ENCODE results near the gene CDH26. TPM values are rescaled to one million over a fixed set of nuclear protein-coding genes. Genes with fewer than 3 reads are reported as not detected.

Gene CDH26
- total RNA-seq, 1 experiment from 2014 or later: 1.1 TPM

GRCh38 chr20:60000271-60001042 lies 42.2 kb downstream of the CDH26 start:
- intact Hi-C loops (cut with micrococcal nuclease; ENCODE audit: unreplicated experiment): no loop called here
- Mint-ChIP-seq H3K36me3 (ENCODE audit: insufficient read depth, unreplicated experiment) (no peaks in the 10 kb centered on the region), H3K27ac (ENCODE audit: unreplicated experiment) (no peak overlapping the region), H3K9me3 (ENCODE audit: low read depth, unreplicated experiment) (no peaks in the 10 kb centered on the region), H3K4me3 (ENCODE audit: low read depth, unreplicated experiment) (no peak overlapping the region), H3K27me3 (ENCODE audit: unreplicated experiment) (no peaks in the 10 kb centered on the region), H3K4me1 (ENCODE audit: low read depth, unreplicated experiment) (peaks cover 13% of the 10 kb centered on the region)
- CTCF ChIA-PET: no interaction called here
- TF ChIP-seq CTCF (IDR thresholded peaks at IDR 0.05; ENCODE audit: unreplicated experiment): no peak
- DNase-seq: no peak
- BruUV-seq (replicated peaks): no TSS peak

GRCh38 chr20:60001108-60001507 lies 42.9 kb downstream of the CDH26 start:
- intact Hi-C loops (cut with micrococcal nuclease; ENCODE audit: unreplicated experiment): no loop called here
- Mint-ChIP-seq H3K36me3 (ENCODE audit: insufficient read depth, unreplicated experiment) (no peaks in the 10 kb centered on the region), H3K4me3 (ENCODE audit: low read depth, unreplicated experiment) (no peak overlapping the region), H3K27me3 (ENCODE audit: unreplicated experiment) (no peaks in the 10 kb centered on the region), H3K27ac (ENCODE audit: unreplicated experiment) (no peak overlapping the region), H3K4me1 (ENCODE audit: low read depth, unreplicated experiment) (peaks cover 6% of the 10 kb centered on the region), H3K9me3 (ENCODE audit: low read depth, unreplicated experiment) (no peaks in the 10 kb centered on the region)
- no TSS peak for BruUV-seq (replicated peaks)
- DNase-seq: no peak
- no peak for TF ChIP-seq CTCF (IDR thresholded peaks at IDR 0.05; ENCODE audit: unreplicated experiment)
- CTCF ChIA-PET: no interaction called here

GRCh38 chr20:60003776-60004175 lies 45.6 kb downstream of the CDH26 start:
- H3K36me3 Mint-ChIP-seq (ENCODE audit: insufficient read depth, unreplicated experiment): no peaks in the 10 kb centered on the region
- no peak for TF ChIP-seq CTCF (IDR thresholded peaks at IDR 0.05; ENCODE audit: unreplicated experiment)
- CTCF ChIA-PET: interaction anchor here (1.6 kb wide), 1 partner anchor 11 kb away, joined by 4 read pairs; no protein-coding TSS in a partner anchor
- no TSS peak for BruUV-seq (replicated peaks)
- H3K9me3 Mint-ChIP-seq (ENCODE audit: low read depth, unreplicated experiment): no peaks in the 10 kb centered on the region
- no peak overlapping the region for H3K4me3 Mint-ChIP-seq (ENCODE audit: low read depth, unreplicated experiment)
- H3K4me1 Mint-ChIP-seq (ENCODE audit: low read depth, unreplicated experiment): no peaks in the 10 kb centered on the region
- intact Hi-C loops (cut with micrococcal nuclease; ENCODE audit: unreplicated experiment): no loop called here
- H3K27me3 Mint-ChIP-seq (ENCODE audit: unreplicated experiment): no peaks in the 10 kb centered on the region
- DNase-seq: no peak
- H3K27ac Mint-ChIP-seq (ENCODE audit: unreplicated experiment): no peak overlapping the region

- DNase-seq: no peak
- H3K4me1 Mint-ChIP-seq (ENCODE audit: low read depth, unreplicated experiment): no peaks in the 10 kb centered on the region
- no peak overlapping the region for H3K4me3 Mint-ChIP-seq (ENCODE audit: low read depth, unreplicated experiment)
- peaks cover 15% of the 10 kb centered on the region for H3K27me3 Mint-ChIP-seq (ENCODE audit: unreplicated experiment)
- no peaks in the 10 kb centered on the region for H3K36me3 Mint-ChIP-seq (ENCODE audit: insufficient read depth, unreplicated experiment)
- H3K9me3 Mint-ChIP-seq (ENCODE audit: low read depth, unreplicated experiment): no peaks in the 10 kb centered on the region
- no TSS peak for BruUV-seq (replicated peaks)
- CTCF ChIA-PET: interaction anchor here (0.8 kb wide), 1 partner anchor 10 kb away, joined by 4 read pairs; no protein-coding TSS in a partner anchor
- H3K27ac Mint-ChIP-seq (ENCODE audit: unreplicated experiment): no peak overlapping the region
- intact Hi-C loops (cut with micrococcal nuclease; ENCODE audit: unreplicated experiment): no loop called here
- TF ChIP-seq CTCF (IDR thresholded peaks at IDR 0.05; ENCODE audit: unreplicated experiment): no peak
Measured at GRCh38 chr20:60006261-60006660, 48.0 kb downstream of the CDH26 start.

All from Calu3 (cell line).